Measurements from ENCODE around the gene EBNA1BP2.

- TF ChIP-seq POLR2AphosphoS5 (IDR thresholded peaks at IDR 0.05) (no peak), CTCF (IDR thresholded peaks at IDR 0.05) (no peak)
Observed at GRCh38 chr1:43203859-43204258, 31.8 kb upstream of the EBNA1BP2 start.

Data from esophagus muscularis mucosa (tissue), 3 donors.